Frontal cortex (tissue), 4 donors: ENCODE measurements around the gene PCSK4. TPM values are rescaled to one million over a fixed set of nuclear protein-coding genes. Genes with fewer than 3 reads are reported as not detected.
A peak's percentile ranks its signal among the peaks of the same experiment; 100 is the strongest.
"Not testable (repeated sequence)": the region's sequence is repeated elsewhere in the genome, so short reads cannot be mapped to it uniquely, and the experiment has no call there.

Experiments used
- DNase-seq, 2 donors: peaks; one replicate each; pipeline ENCODE4 v3.0.0; 2012; ENCODE audit warnings: low spot score in 2 of 2
- FAIRE-seq: peaks from 2 replicates; lab custom pipeline; 2012; peaks lifted over from hg19 to GRCh38; lab: Jason Lieb, UNC
- total RNA-seq: library from RNA; depleted of rRNA; stranded (reverse); fragments of >200 nt; gene quantifications from one replicate; pipeline ENCODE4 v1.2.3, GENCODE V29; 2014
- donor health status: control.
- donor health status: control.
- donor health status: control.

Gene PCSK4
- total RNA-seq = 3.7 TPM

DNA sequence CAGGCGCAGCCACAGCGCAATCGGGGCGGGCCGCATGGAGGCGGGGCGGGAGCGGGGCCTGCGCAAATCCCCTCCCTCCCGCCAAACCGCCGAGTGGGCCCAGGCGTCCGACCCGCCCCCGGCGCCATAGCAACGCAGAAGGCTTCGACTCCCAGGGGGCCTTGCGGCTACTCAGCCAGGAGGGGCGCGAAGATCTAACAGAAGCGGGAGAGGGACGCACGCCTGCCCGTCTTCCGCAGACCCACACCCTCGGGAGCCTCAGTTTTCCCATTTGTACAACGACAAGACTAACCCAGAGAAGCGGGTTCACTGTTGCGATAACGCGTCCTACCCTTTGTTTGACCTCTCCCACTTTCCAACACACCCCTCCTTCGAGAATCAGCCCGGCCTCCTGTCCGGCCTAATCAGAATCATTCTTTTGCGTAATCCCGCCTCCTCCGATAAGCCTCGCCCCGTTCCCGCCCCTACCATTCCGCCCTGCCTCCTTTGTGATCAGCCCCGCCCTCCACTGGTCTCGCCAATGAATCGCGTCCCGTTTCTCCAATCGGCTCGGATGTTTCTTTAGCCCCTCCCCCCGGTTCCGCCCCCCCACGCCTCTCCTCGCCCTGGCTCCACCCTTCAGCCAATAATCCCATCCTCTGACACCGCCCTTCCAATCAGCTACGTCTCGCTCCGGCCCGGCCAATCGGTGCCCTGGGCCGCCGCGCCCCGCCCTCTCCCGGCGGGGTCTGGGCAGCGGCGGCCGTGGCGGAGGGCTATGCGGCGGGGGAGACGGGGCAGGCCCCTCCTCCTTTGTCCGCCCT is at the start of gene PCSK4:
Gene PCSK4, minus strand, starts transcription at position 40 of the 803 bp plus-strand sequence. Its CDS starts 4 bp downstream, at position 36.
- FAIRE-seq (peak; percentile 64), DNase-seq (peak; percentile 98)

DNA sequence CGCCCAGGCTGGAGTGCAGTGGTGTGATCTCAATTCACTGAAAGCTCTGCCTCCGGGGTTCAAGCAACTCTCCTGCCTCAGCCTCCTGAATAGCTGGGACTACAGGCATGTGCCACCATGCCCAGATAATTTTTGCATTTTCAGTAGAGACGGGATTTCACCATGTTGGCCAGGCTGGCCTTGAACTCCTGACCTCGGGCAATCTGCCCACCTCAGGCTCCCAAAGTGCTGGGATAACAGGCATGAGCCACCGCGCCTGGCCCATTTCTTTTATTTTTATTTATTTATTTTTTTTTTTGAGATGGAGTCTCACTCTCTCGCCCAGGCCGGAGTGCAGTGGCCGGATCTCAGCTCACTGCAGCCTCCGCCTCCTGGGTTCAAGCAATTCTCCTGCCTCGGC is 49.6 kb upstream of the PCSK4 start:
- not testable (repeated sequence) for FAIRE-seq, DNase-seq

DNA sequence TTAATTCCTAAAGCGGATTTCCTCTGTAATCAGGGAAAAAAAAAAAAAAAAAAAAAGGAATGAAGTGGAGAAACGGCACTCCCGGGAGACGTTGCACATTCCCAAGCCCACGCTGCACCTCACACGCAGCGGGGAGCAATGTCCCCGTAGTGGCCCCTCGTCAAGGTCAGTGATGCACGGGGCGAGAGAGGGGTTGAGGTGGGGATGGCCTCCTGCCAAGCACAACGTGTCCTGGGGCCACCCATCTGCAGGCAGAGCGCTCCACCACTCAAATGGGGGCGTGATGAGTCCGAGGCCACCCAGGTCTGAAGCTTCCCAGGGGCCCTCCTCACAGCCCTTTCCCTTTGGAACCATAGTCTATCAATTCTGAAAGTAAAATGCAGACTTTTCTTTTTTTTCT is 48.8 kb upstream of the PCSK4 start:
- DNase-seq (no peak), FAIRE-seq (no peak)

DNA sequence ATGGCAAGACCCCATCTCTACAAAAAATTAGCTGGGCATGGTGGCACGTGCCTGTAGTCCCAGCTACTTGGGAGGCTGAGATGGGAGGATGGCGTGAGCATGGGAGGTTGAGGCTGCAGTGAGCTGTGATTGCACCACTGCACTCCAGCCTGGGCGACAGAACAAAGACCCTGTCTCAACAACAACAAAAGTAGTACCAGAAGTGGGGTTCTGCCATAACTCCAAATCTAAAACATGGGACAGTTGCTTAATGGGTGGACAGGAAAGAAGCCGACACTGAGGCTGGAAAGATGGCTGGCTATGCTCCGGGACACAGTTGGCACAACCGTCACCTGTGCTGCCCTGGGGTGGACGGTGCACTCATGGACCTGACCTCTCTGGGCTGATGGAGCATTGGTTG is 45.5 kb upstream of the PCSK4 start:
- not testable (repeated sequence) for FAIRE-seq, DNase-seq

DNA sequence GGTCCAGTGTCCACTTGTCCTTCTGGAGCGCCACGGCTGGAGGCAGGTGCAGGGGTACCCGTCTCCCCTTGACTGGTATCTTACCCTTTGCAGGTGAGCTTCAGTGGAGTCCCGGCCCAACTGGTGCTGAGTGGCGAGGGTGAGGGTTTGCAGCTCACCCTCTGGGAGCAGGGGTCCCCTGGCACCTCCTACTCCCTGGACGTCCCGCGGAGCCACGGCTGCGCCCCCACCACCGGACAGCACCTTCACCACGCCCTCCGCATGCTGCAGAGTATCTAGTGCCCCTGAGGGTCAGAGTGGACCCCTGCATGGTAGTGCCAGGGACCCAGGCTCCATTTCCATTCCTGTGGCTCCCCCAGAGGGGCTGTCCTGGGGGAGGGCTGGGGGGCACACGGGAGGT is 44.8 kb upstream of the PCSK4 start:
- DNase-seq = no peak
- FAIRE-seq = no peak

DNA sequence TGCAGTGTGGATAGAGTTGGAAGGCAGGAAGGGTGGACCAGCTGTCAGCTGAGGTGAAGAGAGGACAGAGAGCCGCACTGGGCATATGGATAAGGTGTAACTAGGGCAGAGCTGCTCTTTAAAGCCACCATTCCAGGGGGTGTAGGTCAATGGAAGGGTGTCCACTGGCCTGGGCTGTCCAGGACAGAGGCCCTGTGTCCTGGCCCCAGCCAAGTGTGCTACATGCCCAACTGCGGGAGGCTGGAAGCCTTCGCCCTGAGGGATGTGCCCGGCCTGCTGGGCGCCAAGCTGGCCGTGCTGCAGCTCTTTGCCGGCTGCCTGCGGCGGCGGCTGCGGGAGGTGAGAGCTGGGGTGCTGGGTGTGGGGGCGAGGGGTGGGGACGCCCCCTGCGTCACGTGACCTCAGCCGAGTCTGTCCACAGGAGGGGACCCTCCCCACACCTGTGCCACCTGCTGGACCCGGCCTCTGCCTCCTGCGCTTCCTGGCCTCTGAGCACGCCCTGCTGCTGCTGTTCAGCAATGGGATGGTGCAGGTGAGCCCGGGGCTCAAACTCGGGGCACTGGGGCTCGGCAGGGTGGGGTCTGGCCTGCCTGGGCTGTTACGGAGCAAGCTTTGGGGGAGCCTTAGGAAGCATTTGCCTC is 43.5 kb upstream of the PCSK4 start:
- FAIRE-seq = no peak
- DNase-seq = no peak

DNA sequence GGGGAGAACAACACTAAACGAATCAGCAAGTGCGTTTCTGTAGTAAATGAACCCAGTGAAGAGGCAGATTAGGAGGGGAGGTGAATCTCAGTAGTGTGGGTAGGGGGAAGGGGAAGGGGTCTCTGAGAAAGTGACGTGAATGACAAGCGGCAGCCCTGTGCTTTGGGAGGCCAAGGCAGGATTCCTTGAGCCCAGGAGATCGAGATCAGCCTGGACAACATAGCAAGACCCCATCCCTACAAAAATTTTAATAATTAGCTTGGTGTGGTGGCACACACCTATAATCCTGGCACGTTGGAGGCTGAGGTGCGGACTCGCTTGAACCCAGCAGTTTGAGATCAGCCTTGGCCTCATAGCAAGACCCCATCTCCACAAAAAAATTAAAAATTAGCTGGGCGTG is 41.9 kb upstream of the PCSK4 start:
- no peak for FAIRE-seq
- no peak for DNase-seq

DNA sequence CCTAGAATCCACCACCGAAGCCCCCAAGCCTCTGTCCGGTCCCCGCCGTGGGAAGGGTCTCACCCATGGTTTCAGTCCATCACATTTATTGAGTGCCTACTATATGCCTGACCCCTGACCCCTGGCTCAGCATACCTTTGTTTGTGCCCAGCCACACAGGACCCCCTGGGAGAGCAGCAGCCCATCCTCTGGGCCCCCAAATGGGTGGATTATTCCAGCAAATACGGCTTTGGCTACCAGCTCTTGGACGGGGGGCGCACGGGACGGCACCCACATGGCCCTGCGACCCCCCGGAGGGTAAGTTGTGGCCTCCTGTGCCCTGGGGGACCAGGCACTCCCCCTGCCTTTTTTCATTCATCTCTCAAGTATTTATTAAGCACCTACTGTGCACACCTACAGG is 41.4 kb upstream of the PCSK4 start:
- DNase-seq = no peak
- FAIRE-seq = no peak

DNA sequence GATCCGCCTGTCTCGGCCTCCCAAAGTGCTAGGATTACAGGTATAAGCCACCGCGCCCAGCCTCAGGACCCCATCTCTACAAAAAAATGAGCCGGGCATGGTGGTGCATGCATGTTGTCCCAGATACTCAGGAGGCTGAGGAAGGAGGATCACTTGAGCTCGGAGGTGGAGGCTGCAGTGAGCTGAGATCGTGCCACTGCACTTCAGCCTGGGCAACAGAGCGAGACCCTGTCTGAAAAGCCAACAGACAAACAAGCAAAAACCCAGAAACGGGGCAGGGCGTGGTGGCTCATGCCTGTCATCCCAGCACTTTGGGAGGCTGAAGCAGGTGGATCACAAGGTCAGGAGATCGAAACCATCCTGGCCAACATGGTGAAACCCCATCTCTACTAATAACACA is 40.7 kb upstream of the PCSK4 start:
- DNase-seq, FAIRE-seq: not testable (repeated sequence)

DNA sequence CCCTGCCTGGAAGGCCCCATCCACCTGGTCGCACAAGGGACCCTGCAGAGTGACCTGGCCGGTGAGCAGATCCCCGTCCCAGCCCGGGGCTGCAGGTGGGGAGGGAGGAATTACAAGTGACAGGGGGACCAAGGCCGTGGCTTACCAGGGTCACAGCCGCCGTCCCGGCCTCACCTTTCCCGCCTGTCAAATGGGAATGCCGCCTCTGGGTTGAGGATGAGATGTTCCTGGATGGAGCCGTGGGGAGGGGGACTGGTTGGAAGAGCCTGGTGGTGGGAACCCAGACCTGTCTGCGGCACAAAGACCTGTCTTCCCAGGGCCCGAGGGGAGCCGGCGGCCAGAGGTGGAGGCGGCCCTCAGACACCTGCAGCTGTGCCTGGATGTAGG is 39.3 kb upstream of the PCSK4 start:
- FAIRE-seq (no peak), DNase-seq (no peak)

DNA sequence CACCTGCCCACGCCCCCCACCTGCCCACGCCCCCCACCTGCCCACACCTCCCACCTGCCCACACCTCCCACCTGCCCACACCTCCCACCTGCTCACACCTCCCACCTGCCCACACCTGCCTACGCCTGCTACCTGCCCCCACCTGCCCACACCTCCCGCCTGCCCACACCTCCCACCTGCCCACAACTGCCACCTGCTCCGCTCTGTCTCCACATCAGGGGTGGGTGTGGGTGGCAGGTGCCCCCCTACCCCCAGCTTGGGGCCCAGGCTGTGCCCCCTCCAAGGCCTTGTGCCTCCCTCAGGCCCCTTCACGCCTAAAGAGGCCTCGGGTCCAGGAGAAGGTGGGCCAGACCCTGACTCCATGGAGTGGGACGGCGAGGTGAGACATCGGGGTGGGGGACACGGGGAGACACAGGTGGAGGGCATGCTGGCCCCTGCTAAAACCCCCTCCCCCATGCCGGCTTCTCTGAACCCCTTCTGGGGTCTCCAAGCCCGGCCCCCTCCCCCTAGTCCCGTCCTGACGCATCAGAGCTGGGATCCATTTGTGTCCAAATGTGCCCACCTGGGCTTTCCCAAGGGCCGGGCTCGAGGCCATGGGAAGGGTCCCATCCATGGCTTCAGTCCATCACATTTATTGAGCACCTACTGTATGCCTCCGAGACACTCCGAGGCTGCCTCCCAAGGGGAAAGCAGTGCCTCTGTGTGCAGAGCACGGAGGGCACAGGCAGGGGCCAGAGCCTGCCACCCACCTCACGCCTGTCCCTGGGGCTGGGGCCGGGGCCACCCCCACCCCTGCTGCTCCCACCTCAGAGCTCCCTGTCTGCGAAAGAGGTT is 38.7 kb upstream of the PCSK4 start:
- FAIRE-seq (no peak), DNase-seq (no peak)

DNA sequence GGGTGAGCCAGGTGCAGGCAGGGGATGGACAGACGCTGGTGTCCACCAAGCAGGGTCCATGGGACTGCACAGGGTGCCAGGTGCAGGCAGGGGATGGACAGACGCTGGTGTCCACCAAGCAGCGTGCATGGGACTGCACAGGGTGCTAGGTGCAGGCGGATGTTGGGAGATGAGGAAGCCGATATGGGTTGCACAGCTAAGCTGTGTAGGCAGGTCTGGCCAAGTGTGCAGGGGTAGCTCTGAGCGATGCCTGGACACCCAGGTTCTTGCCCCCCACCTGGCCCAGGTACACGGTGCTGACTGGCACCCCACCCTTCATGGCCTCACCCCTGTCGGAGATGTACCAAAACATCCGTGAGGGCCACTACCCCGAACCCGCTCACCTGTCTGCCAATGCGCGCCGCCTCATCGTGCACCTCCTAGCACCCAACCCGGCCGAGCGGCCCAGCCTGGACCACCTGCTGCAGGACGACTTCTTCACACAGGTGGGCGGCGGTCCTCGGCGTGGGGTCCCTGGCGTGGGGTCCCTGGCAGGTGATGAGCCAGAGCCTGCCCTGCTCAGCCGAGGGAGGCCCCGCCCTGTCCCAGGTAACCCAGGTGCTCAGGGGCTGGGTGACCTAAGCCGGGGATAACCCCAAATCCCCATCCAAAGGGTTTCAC is 37.6 kb upstream of the PCSK4 start:
- no peak for FAIRE-seq
- DNase-seq = no peak

DNA sequence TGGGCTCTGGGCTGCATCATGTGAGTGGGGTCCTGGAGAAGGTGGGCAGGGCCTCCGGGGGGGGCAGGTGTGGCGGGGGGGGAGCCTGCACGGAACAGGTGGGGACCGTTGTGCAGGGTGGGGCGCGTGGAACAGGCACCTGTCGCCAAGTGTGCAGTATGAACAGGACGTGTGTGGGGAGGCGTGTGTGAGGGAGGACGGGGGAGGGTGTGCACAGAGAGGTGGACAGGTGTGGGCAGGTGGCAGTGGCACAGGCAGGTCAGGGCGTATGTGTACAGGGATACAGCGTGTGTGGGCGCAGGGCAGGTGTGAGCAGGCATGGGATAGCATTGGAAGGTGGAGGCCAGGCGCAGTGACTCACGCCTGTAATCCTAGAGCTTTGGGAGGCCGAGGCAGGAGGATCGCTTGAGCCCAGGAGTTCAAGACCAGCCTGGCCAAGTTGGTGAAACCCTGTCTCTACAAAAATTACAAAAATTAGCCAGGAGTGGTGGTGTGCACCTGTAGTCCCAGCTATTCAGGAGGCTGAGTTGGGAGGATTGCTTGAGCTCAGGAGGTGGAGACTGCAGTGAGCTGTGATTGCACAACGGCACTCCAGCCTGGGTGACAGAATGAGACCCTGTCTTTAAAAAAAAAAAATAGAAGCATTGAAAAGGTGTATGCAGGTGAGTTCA is 37.0 kb upstream of the PCSK4 start:
- FAIRE-seq (no peak), DNase-seq (no peak)

DNA sequence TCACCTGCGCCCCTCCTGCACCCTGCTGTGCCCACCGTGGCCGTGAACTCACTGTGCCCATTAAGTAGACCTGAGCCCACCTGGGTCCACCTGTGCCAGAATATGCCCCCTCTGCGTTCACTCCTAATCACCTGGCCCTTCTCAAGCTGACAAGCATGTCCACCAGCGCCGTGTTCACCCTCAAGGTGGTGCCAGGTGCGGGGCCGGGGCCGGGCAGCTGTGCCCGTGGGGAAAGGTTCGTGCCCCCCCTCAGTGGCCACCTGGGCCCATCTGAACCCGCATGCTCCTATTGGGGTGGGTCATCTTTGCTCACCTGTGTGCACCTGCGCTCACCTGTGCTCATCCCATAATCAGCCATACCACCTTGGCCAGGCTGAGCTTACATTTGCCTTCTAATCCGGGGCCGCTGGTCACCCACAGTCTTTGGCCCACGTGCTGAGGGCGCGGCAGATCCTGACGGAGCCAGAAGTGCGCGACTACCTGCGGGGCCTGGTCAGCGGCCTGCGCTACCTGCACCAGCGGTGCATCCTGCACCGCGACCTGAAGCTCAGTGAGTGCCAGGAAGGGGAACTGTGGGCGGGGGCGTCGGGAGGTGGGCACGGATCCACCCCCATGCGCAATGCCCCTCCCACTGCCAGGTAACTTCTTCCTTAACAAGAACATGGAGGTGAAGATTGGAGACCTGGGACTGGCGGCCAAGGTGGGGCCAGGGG is 36.1 kb upstream of the PCSK4 start:
- DNase-seq = no peak
- no peak for FAIRE-seq

DNA sequence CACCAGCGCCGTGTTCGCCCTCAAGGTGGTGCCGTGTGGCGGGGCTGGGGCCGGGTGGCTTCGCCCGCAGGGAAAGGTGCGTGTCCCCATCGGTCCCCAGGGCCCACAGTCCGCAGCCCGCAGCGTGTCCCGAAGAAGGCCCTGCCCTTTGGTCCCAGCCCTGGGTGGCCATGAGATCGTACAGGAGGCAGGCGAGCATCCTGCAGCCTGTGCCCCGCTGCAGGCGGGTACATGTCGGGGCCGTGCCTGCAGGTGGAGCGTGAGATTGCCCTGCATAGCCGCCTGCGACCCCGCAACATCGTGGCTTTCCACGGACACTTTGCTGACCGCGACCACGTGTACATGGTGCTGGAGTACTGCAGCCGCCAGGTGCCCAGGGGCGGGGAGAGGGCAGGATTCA is 35.2 kb upstream of the PCSK4 start:
- no peak for FAIRE-seq
- no peak for DNase-seq

DNA sequence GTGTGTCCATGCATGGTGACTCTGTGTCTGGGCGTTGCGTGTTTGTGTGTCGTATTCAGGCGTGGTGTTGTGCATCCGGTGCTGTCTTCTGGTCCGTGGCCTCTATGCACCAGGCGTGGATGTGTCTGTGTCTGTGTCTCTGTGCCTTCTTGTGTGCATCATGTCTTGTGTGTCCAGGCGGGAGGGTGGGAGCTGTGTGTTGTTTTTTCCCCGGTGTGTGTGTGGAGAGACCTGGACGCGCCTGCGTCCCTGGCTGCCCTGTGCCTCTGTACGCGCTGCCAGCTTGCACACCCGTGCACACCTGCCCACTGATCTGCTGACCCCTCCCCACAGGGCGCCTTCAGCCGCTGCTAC is 34.8 kb upstream of the PCSK4 start:
- no peak for DNase-seq
- no peak for FAIRE-seq

DNA sequence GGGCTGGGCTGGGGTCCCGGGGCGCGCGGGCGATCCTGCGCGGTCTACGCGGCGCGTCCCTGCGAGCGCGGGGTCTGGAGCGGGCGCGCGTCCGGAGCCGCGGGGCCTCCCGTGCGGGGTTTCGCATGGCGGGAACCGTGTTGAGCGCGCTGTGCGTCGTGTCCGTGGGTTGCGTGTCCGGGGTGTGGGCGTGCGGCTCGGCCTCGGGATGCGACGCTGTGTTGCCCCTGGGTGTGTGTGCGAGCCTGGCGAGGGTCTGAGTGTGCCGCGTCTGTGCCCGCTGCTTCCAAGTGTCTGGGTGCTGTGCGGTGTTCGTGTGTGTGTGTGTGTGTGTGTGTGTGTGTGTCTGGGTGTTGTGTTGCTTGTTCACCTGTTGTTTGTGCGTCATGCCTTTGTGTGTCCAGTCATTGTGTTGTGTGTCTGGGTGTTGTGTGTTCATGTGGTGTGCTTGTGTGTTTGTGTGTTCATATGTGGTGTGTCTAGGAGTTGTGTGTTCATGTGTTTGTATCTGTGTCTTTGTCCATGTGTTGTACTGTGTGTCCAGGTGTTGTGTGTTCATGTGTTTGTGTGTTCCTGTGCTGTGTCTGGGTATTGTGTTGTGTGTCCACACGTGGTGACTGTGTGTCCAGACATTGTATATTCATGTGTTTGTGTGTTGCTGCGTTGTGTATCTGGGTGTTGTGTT is 34.3 kb upstream of the PCSK4 start:
- DNase-seq (peak in 1 of 2 donors; percentile 61), FAIRE-seq (no peak)

DNA sequence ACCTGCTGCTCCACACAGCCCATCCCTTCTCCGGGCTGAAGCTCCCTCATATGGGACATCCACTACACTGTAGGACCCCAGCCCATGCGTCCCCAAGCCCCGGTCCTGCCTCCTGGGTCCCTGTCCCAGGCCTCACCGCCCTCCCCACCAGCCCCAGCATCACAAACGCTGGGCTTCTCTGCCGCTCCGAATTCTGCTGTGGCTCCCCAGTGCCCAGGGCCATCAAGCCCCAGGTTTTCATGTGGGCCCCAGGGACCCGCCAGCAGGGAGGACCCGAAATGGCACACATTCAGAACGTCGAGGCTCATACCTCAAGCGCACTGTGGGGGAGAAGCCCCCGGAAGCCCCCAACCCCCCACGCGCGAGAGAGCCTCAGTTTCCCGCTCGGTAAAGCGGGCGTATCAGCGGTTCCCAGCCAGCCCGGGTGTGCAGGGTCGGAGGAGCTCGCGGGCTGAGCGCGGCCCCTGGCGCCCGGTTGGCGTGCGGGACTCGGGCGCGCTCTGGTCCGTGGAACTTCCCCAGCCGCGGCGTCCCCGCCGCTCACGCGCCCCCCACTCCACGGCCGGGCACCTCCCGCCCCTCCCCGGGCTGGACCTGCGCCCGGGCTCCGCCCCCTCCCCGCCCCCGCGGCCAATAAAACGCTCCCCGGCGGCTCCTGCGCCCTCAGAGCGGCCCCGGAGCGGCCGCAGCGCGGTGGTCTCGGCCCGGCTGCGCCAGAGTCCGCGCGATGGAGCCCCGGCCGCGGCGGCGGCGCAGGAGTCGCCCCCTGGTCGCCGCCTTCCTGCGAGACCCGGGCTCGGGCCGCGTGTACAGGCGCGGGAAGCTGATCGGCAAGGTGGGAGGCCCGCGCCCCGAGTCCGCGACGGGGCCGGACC is 33.5 kb upstream of the PCSK4 start, which contains the start of gene PLK5:
Gene PLK5, plus strand, starts transcription at position 666 of the 875 bp plus-strand sequence. CDS start 2,920 bp downstream, outside the sequence.
- peak in 1 of 2 donors; percentile 68 for DNase-seq
- no peak for FAIRE-seq
